ENCODE results near the gene ZNF578. TPM values are rescaled to one million over a fixed set of nuclear protein-coding genes. Genes with fewer than 3 reads are reported as not detected.

Gene ZNF578
- total and polyA plus RNA-seq, 9 of the 15 experiments (the other 6 are each of a cell fraction or from before 2014, with no cell fraction given), result 0.05 to 0.29 (median 0.15) TPM

- TF ChIP-seq RERE (CRISPR knock-in tag; IDR thresholded peaks at IDR 0.05; ENCODE audit: borderline replicate concordance) (no peak), ZNF384 (IDR thresholded peaks at IDR 0.05; ENCODE audit: low read depth, low read length) (no peak), HMGXB4 (CRISPR knock-in tag; IDR thresholded peaks at IDR 0.05) (no peak), SPI1 (IDR thresholded peaks at IDR 0.05; ENCODE audit: borderline replicate concordance, low read depth, low read length) (no peak), ZNF316 (IDR thresholded peaks at IDR 0.05) (no peak)
Observed at GRCh38 chr19:52542984-52543664, 89.8 kb downstream of the ZNF578 start (continued).
